RWPE1 (cell line): ENCODE data around the gene RBP5.

ENCODE experiments used
- CTCF ChIA-PET: fragments of 350-600 bp; sonication (Branson Sonifier 250); formaldehyde crosslinking; extraction: SDS; loops from one replicate; lab custom pipeline; 2021; lab: Yijun Ruan, JAX
- POLR2A ChIA-PET: fragments of 400-600 bp; formaldehyde crosslinking; extraction: SDS; loops from one replicate; lab custom pipeline; 2020; ENCODE audit warnings: antibody characterized with exemption; ENCODE audit not compliant: low non-redundant PET; lab: Yijun Ruan, JAX
- DNase-seq: peaks from one replicate; pipeline ENCODE4 v3.0.0; 2012; ENCODE audit warnings: low spot score
- H3K27ac ChIP-seq: fragments of 450-650 bp; 2 replicates; pipeline ENCODE4 v1.5.1; 2017
- CTCF ChIP-seq: fragments of 450-650 bp; conservative IDR thresholded peaks from 2 replicates; pipeline ENCODE4 v1.5.1; 2017; ENCODE audit warnings: low read depth, mild to moderate bottlenecking

RBP5 gene

GRCh38 chr12:7128681-7129286 lies at the start of gene RBP5:
TSS of gene RBP5 (minus strand) at chr12:7128889. CDS start at chr12:7128775, 114 bp downstream.
- POLR2A ChIA-PET: no interaction called here
- peak within 1 kb of the TSS; percentile 18; the same call in 1 of the 2 replicates for H3K27ac ChIP-seq
- no peak for TF ChIP-seq CTCF
- CTCF ChIA-PET: interaction anchor here (1.0 to 1.3 kb wide), 2 partner anchors 12 to 19 kb away, joined by 3 to 4 read pairs; partner anchors contain the start of gene C1RL
- no peak for DNase-seq

- no peak for DNase-seq
- TF ChIP-seq CTCF: no peak
- CTCF ChIA-PET: interaction anchor here (0.7 kb wide), 1 partner anchor 72 kb away, joined by 3 read pairs; no protein-coding TSS in a partner anchor
- H3K27ac ChIP-seq: no peak overlapping the region
- POLR2A ChIA-PET: no interaction called here
Observed at GRCh38 chr12:7178481-7178880, 49.8 kb upstream of the RBP5 start.

GRCh38 chr12:7176595-7176994 lies 47.9 kb upstream of the RBP5 start:
- ChIA-PET POLR2A (no interaction called here), CTCF (no interaction called here)
- H3K27ac ChIP-seq: no peak overlapping the region
- no peak for TF ChIP-seq CTCF
- no peak for DNase-seq

GRCh38 chr12:7175493-7175892 lies 46.8 kb upstream of the RBP5 start:
- ChIA-PET CTCF (interaction anchor here (0.6 kb wide), 1 partner anchor 214 kb away, joined by 3 read pairs; no protein-coding TSS in a partner anchor), POLR2A (no interaction called here)
- no peak for DNase-seq
- H3K27ac ChIP-seq: no peak overlapping the region
- no peak for TF ChIP-seq CTCF

GRCh38 chr12:7171854-7172253 lies 43.2 kb upstream of the RBP5 start:
- ChIA-PET CTCF (no interaction called here), POLR2A (no interaction called here)
- no peak overlapping the region for H3K27ac ChIP-seq
- DNase-seq: no peak
- TF ChIP-seq CTCF: no peak

- TF ChIP-seq CTCF: no peak
- ChIA-PET POLR2A (no interaction called here), CTCF (interaction anchor here (0.6 to 0.7 kb wide), 2 partner anchors 136 to 252 kb away, joined by 3 to 5 read pairs; no protein-coding TSS in a partner anchor)
- no peak overlapping the region for H3K27ac ChIP-seq
- DNase-seq: no peak
Observed at GRCh38 chr12:7169951-7170350, 41.3 kb upstream of the RBP5 start.
